22Rv1 (cell line): ENCODE data around the gene ZNF48.
A peak's percentile ranks its signal among the peaks of the same experiment; 100 is the strongest.

Experiments used
- H3K27ac ChIP-seq: fragments of 450-650 bp; 2 replicates; pipeline ENCODE4 v1.5.1; 2017
- CTCF ChIP-seq: fragments of 450-650 bp; IDR thresholded peaks from 2 replicates; pipeline ENCODE4 v1.5.1; 2017; ENCODE audit warnings: mild to moderate bottlenecking
- ZFX ChIP-seq: fragments of 450-650 bp; IDR thresholded peaks from 2 replicates; pipeline ENCODE4 v1.6.1; 2017; ENCODE audit warnings: antibody characterized with exemption, borderline replicate concordance

Gene ZNF48

GRCh38 chr16:30395155-30395991 is at the start of gene ZNF48:
Gene ZNF48, plus strand, starts transcription at chr16:30395420. Its CDS starts 375 bp downstream, at chr16:30395795.
- TF ChIP-seq CTCF (peak; percentile 88), ZFX (no peak)

GRCh38 chr16:30346286-30346685 is 48.9 kb upstream of the ZNF48 start:
- TF ChIP-seq CTCF, result no peak
- H3K27ac ChIP-seq, result no peak overlapping the region

More at GRCh38 chr16:30395155-30395991, at the start of gene ZNF48:
- H3K27ac ChIP-seq, result peak within 1 kb of the TSS; percentile 97

GRCh38 chr16:30348113-30348512 is 47.1 kb upstream of the ZNF48 start:
- TF ChIP-seq ZFX (no peak), CTCF (no peak)
- H3K27ac ChIP-seq, result no peak overlapping the region

GRCh38 chr16:30348929-30349328 is 46.3 kb upstream of the ZNF48 start:
- no peak overlapping the region for H3K27ac ChIP-seq
- no peak for TF ChIP-seq CTCF
- TF ChIP-seq ZFX, result no peak

- no peak overlapping the region for H3K27ac ChIP-seq
- TF ChIP-seq ZFX (no peak), CTCF (no peak)
Measured at GRCh38 chr16:30349675-30350074, 45.5 kb upstream of the ZNF48 start.

- TF ChIP-seq CTCF (no peak), ZFX (no peak)
- H3K27ac ChIP-seq, result no peak overlapping the region
Measured at GRCh38 chr16:30350134-30350871, 44.9 kb upstream of the ZNF48 start.

GRCh38 chr16:30351001-30351441 is 44.2 kb upstream of the ZNF48 start:
- H3K27ac ChIP-seq, result no peak overlapping the region

More at GRCh38 chr16:30351001-30351441, 44.2 kb upstream of the ZNF48 start:
- TF ChIP-seq CTCF (no peak), ZFX (no peak)
